KMS-11 (cell line): ENCODE measurements around the gene CLMP.

Experiments used
- H2AFZ ChIP-seq: fragments of 200-600 bp; sonication (generic); 2 replicates; pipeline ENCODE4 v1.6.1; 2016; ENCODE audit warnings: antibody characterized with exemption, mixed run types, low read depth
- H3K27ac ChIP-seq: fragments of 200-600 bp; sonication (generic); 2 replicates; pipeline ENCODE4 v1.6.1; 2016; ENCODE audit warnings: mild to moderate bottlenecking, mixed run types
- H3K27me3 ChIP-seq: fragments of 200-600 bp; sonication (generic); 2 replicates; pipeline ENCODE4 v1.6.1; 2017; ENCODE audit warnings: mild to moderate bottlenecking, low read depth, mixed run types, moderate library complexity; ENCODE audit not compliant: insufficient read depth
- H3K36me3 ChIP-seq: fragments of 200-600 bp; sonication (generic); 2 replicates; pipeline ENCODE4 v1.6.1; 2017; ENCODE audit warnings: mild to moderate bottlenecking, mixed run types; ENCODE audit not compliant: insufficient read depth
- H3K4me1 ChIP-seq: fragments of 200-600 bp; sonication (generic); 2 replicates; pipeline ENCODE4 v1.6.1; 2016; ENCODE audit warnings: mild to moderate bottlenecking, low read depth, mixed run types; ENCODE audit not compliant: poor library complexity, severe bottlenecking
- H3K4me2 ChIP-seq: fragments of 200-600 bp; sonication (generic); 2 replicates; pipeline ENCODE4 v1.7.0; 2016; ENCODE audit warnings: mild to moderate bottlenecking, mixed run types
- H3K4me3 ChIP-seq: fragments of 200-600 bp; sonication (generic); IDR thresholded peaks from 2 replicates; pipeline ENCODE4 v1.6.1; 2017; ENCODE audit warnings: low read depth, low read length, mixed read lengths; ENCODE audit not compliant: insufficient read depth
- H3K79me2 ChIP-seq: fragments of 200-600 bp; sonication (generic); 2 replicates; pipeline ENCODE4 v1.6.1; 2016; ENCODE audit warnings: low read depth, mixed run types; ENCODE audit not compliant: insufficient read depth
- H3K9ac ChIP-seq: fragments of 200-600 bp; sonication (generic); 2 replicates; pipeline ENCODE4 v1.6.1; 2016; ENCODE audit warnings: mild to moderate bottlenecking, mixed run types
- H4K20me1 ChIP-seq: fragments of 200-600 bp; sonication (generic); 2 replicates; pipeline ENCODE4 v1.6.1; 2016; ENCODE audit warnings: mild to moderate bottlenecking, mixed run types; ENCODE audit not compliant: insufficient read depth
- CTCF ChIP-seq: fragments of 200-600 bp; sonication (generic); conservative IDR thresholded peaks from 2 replicates; pipeline ENCODE4 v1.6.1; 2017; ENCODE audit warnings: low read depth, mild to moderate bottlenecking, antibody characterized with exemption, low read length, moderate library complexity, mixed read lengths

Gene CLMP

GRCh38 chr11:123035831-123036230 is 159.2 kb downstream of the CLMP start:
- H3K79me2 ChIP-seq, result no peaks in the 10 kb centered on the region
- H3K4me3 ChIP-seq, result no peak overlapping the region
- H3K4me1 ChIP-seq, result no peaks in the 10 kb centered on the region
- H2AFZ ChIP-seq, result no peak overlapping the region
- no peak overlapping the region for H3K9ac ChIP-seq
- no peak overlapping the region for H3K27ac ChIP-seq
- no peak for TF ChIP-seq CTCF
- no peak overlapping the region for H3K4me2 ChIP-seq
- H3K36me3 ChIP-seq, result no peaks in the 10 kb centered on the region
- no peaks in the 10 kb centered on the region for H3K27me3 ChIP-seq
- H4K20me1 ChIP-seq, result no peaks in the 10 kb centered on the region

- Histone ChIP-seq H4K20me1 (no peaks in the 10 kb centered on the region), H3K4me2 (no peak overlapping the region), H3K4me3 (no peak overlapping the region), H3K27me3 (no peaks in the 10 kb centered on the region), H3K79me2 (no peaks in the 10 kb centered on the region), H3K27ac (no peak overlapping the region), H3K4me1 (no peaks in the 10 kb centered on the region), H3K36me3 (no peaks in the 10 kb centered on the region), H3K9ac (no peak overlapping the region), H2AFZ (no peak overlapping the region)
- no peak for TF ChIP-seq CTCF
These were observed 160.5 kb downstream of the CLMP start for GRCh38 chr11:123034597-123034996.

- Histone ChIP-seq H3K4me3 (no peak overlapping the region), H2AFZ (no peak overlapping the region), H3K4me1 (no peaks in the 10 kb centered on the region), H3K79me2 (no peaks in the 10 kb centered on the region), H3K27me3 (no peaks in the 10 kb centered on the region), H3K27ac (no peak overlapping the region), H3K9ac (no peak overlapping the region), H4K20me1 (no peaks in the 10 kb centered on the region), H3K36me3 (no peaks in the 10 kb centered on the region), H3K4me2 (no peak overlapping the region)
- TF ChIP-seq CTCF, result no peak
These were observed 161.2 kb downstream of the CLMP start for GRCh38 chr11:123033895-123034294.

DNA sequence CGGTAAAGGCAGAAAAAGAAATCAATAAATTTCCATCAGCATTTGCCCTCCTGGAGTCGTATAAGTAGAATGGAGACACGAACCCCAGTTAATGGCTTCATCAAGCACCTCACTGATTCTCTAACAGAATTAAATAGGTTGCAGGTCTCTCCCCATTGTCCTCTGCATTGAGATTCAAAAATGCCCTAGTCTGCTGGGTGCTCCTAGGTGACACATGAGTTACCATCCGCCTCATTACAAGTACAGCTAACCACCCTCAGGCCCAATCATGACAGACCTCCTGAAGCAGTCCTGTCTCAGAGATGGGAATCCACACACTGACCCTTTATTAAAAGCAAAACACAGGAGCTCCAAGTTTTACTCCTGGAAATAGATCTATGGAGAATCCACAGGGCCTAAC is 164.5 kb downstream of the CLMP start:
- Histone ChIP-seq H3K9ac (no peak overlapping the region), H3K27ac (no peak overlapping the region), H3K4me3 (no peak overlapping the region), H4K20me1 (no peaks in the 10 kb centered on the region), H2AFZ (no peak overlapping the region), H3K27me3 (no peaks in the 10 kb centered on the region), H3K4me1 (no peaks in the 10 kb centered on the region), H3K79me2 (no peaks in the 10 kb centered on the region), H3K36me3 (no peaks in the 10 kb centered on the region), H3K4me2 (no peak overlapping the region)
- TF ChIP-seq CTCF, result no peak

DNA sequence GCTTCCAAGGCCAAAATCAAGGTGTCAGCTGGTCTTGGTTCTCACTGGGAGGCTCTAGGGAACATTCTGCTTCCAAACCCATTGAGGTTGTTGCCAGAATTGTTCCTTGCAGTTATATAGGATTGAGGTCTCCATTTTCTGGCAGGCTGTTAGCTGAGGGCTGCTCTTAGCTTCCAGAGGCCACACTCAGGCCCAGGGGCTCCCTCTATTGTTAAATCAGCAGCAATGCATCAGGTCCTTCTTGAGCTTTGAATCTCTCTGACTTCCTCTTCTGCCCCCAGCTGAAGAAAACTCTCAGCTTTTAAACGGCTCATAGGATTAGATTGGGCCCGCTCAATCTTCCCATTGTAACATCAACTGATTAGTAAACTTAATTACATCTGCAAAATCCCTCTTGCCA is 174.1 kb downstream of the CLMP start:
- no peak overlapping the region for H2AFZ ChIP-seq

More for the DNA sequence above, 174.1 kb downstream of the CLMP start:
- H3K4me3 ChIP-seq, result no peak overlapping the region
- no peaks in the 10 kb centered on the region for H3K27me3 ChIP-seq
- no peaks in the 10 kb centered on the region for H3K4me1 ChIP-seq
- no peak overlapping the region for H3K9ac ChIP-seq
- H3K79me2 ChIP-seq, result no peaks in the 10 kb centered on the region
- H3K4me2 ChIP-seq, result no peak overlapping the region
- H3K36me3 ChIP-seq, result no peaks in the 10 kb centered on the region
- no peaks in the 10 kb centered on the region for H4K20me1 ChIP-seq
- peak; percentile 58 for TF ChIP-seq CTCF
- H3K27ac ChIP-seq, result no peak overlapping the region
